Inferior parietal cortex (tissue), 1 donor: ENCODE data around the gene DGKB.
"Not testable (repeated sequence)": the region's sequence is repeated elsewhere in the genome, so short reads cannot be mapped to it uniquely, and the experiment has no call there.

ENCODE experiments used
- DNase-seq: peaks from one replicate; pipeline ENCODE4 v3.0.0-alpha.2; 2016; ENCODE audit errors: extremely low spot score

The DGKB gene

GRCh38 chr7:14585232-14585631, 317.3 kb downstream of the DGKB start:
- no peak for DNase-seq

GRCh38 chr7:14583518-14583917, 319.0 kb downstream of the DGKB start:
- DNase-seq: no peak

- DNase-seq: no peak
Observed at GRCh38 chr7:14582010-14582409, 320.5 kb downstream of the DGKB start.

- DNase-seq: no peak
Observed at GRCh38 chr7:14579971-14580370, 322.6 kb downstream of the DGKB start.

GRCh38 chr7:14576578-14576977, 326.0 kb downstream of the DGKB start:
- DNase-seq: no peak

GRCh38 chr7:14570750-14571607, 331.6 kb downstream of the DGKB start:
- DNase-seq: no peak

- no peak for DNase-seq
Observed at GRCh38 chr7:14552060-14552459, 350.5 kb downstream of the DGKB start.

- no peak for DNase-seq
Observed at GRCh38 chr7:14551310-14551709, 351.2 kb downstream of the DGKB start.

- DNase-seq: no peak
Observed at GRCh38 chr7:14542624-14543023, 359.9 kb downstream of the DGKB start.

- no peak for DNase-seq
Observed at GRCh38 chr7:14521183-14521582, 381.4 kb downstream of the DGKB start.

- no peak for DNase-seq
Observed at GRCh38 chr7:14510268-14510667, 392.3 kb downstream of the DGKB start.

- peak; percentile 28 for DNase-seq
Observed at GRCh38 chr7:14507617-14508016, 394.9 kb downstream of the DGKB start.

- DNase-seq: no peak
Observed at GRCh38 chr7:14505906-14506305, 396.6 kb downstream of the DGKB start.

GRCh38 chr7:14504134-14504533, 398.4 kb downstream of the DGKB start:
- peak; percentile 61 for DNase-seq

GRCh38 chr7:14503623-14504022, 398.9 kb downstream of the DGKB start:
- no peak for DNase-seq

- no peak for DNase-seq
Observed at GRCh38 chr7:14501436-14501835, 401.1 kb downstream of the DGKB start.

GRCh38 chr7:14497390-14497789, 405.2 kb downstream of the DGKB start:
- DNase-seq: no peak

- no peak for DNase-seq
Observed at GRCh38 chr7:14495633-14496032, 406.9 kb downstream of the DGKB start.

- DNase-seq: no peak
Observed at GRCh38 chr7:14487701-14488395, 414.7 kb downstream of the DGKB start.

- DNase-seq: no peak
Observed at GRCh38 chr7:14483663-14484062, 418.9 kb downstream of the DGKB start.

GRCh38 chr7:14480281-14480680, 422.3 kb downstream of the DGKB start:
- no peak for DNase-seq

GRCh38 chr7:14478834-14479510, 423.6 kb downstream of the DGKB start:
- DNase-seq: no peak

GRCh38 chr7:14461716-14462115, 440.8 kb downstream of the DGKB start:
- DNase-seq: not testable (repeated sequence)
